Neural progenitor cell (in vitro differentiated cells): ENCODE data around the gene ZNF423. TPM values are rescaled to one million over a fixed set of nuclear protein-coding genes. Genes with fewer than 3 reads are reported as not detected.

ENCODE experiments used
- DNase-seq: peaks from one replicate; pipeline ENCODE4 v3.0.0-alpha.2; 2016; ENCODE audit warnings: low spot score
- H2AFZ ChIP-seq: fragments of 200-600 bp; sonication (generic); replicated peaks from 2 replicates; pipeline ENCODE4 v1.6.1; 2016; ENCODE audit warnings: antibody characterized with exemption
- H3F3A ChIP-seq: fragments of 200-600 bp; sonication (generic); 2 replicates; pipeline ENCODE4 v1.6.1; 2016; ENCODE audit warnings: antibody characterized with exemption, low read depth
- H3K27ac ChIP-seq: fragments of 200-600 bp; sonication (generic); 2 replicates; pipeline ENCODE4 v1.5.1; 2016; ENCODE audit warnings: mild to moderate bottlenecking
- H3K27me3 ChIP-seq: fragments of 200-600 bp; sonication (generic); 2 replicates; pipeline ENCODE4 v1.6.1; 2016; ENCODE audit warnings: mild to moderate bottlenecking, moderate library complexity
- H3K36me3 ChIP-seq: fragments of 200-600 bp; sonication (generic); 2 replicates; pipeline ENCODE4 v1.5.1; 2016
- H3K4me1 ChIP-seq: fragments of 200-600 bp; sonication (generic); 2 replicates; pipeline ENCODE4 v1.6.1; 2016; ENCODE audit warnings: mixed run types
- H3K4me2 ChIP-seq: fragments of 200-600 bp; sonication (generic); 2 replicates; pipeline ENCODE4 v1.6.1; 2016
- H3K4me3 ChIP-seq: fragments of 200-600 bp; sonication (generic); 2 replicates; pipeline ENCODE4 v1.5.1; 2016
- H3K79me2 ChIP-seq: fragments of 200-600 bp; sonication (generic); 2 replicates; pipeline ENCODE4 v1.6.1; 2016; ENCODE audit warnings: low read depth
- H3K9ac ChIP-seq: fragments of 200-600 bp; sonication (generic); 2 replicates; pipeline ENCODE4 v1.6.1; 2016
- H3K9me3 ChIP-seq: fragments of 200-600 bp; sonication (generic); 2 replicates; pipeline ENCODE4 v1.5.1; 2016; ENCODE audit warnings: low read depth
- H4K20me1 ChIP-seq: fragments of 200-600 bp; sonication (generic); 2 replicates; pipeline ENCODE4 v1.6.1; 2016; ENCODE audit warnings: low read depth
- H3K27ac Mint-ChIP-seq: 3 replicates; pipeline ENCODE4 v1.8.0; 2021; ENCODE audit warnings: mixed read lengths
- H3K27me3 Mint-ChIP-seq: 2 replicates; pipeline ENCODE4 v1.8.0; 2022; ENCODE audit warnings: low read depth, mild to moderate bottlenecking, inconsistent platforms, moderate library complexity, mixed read lengths; ENCODE audit not compliant: insufficient read depth
- H3K36me3 Mint-ChIP-seq: 3 replicates; pipeline ENCODE4 v1.8.0; 2021; ENCODE audit warnings: mixed read lengths
- H3K4me1 Mint-ChIP-seq: 3 replicates; pipeline ENCODE4 v1.8.0; 2021; ENCODE audit warnings: mixed read lengths
- H3K4me3 Mint-ChIP-seq: 3 replicates; pipeline ENCODE4 v1.8.0; 2021; ENCODE audit warnings: mild to moderate bottlenecking, moderate library complexity, mixed read lengths
- H3K9me3 Mint-ChIP-seq: 3 replicates; pipeline ENCODE4 v1.8.0; 2020; ENCODE audit warnings: mixed read lengths
- CTCF ChIP-seq: fragments of 200-600 bp; sonication (generic); IDR thresholded peaks from 2 replicates; pipeline ENCODE4 v1.5.1; 2017; ENCODE audit warnings: antibody characterized with exemption, mild to moderate bottlenecking
- EZH2 ChIP-seq: fragments of 200-600 bp; sonication (generic); IDR thresholded peaks from 2 replicates; pipeline ENCODE4 v1.6.1; 2017; ENCODE audit warnings: antibody characterized with exemption, mild to moderate bottlenecking, moderate library complexity
- EZH2phosphoT487 ChIP-seq: fragments of 200-600 bp; sonication (generic); IDR thresholded peaks from 2 replicates; pipeline ENCODE4 v1.6.1; 2017; ENCODE audit warnings: antibody characterized with exemption
- total RNA-seq: library from RNA; depleted of rRNA; stranded (reverse); fragments of >200 nt; gene quantifications from 2 replicates; pipeline ENCODE4 v1.2.3, GENCODE V29; 2015; ENCODE audit warnings: low replicate concordance

The ZNF423 gene
- total RNA-seq, 1 donor from 2014 or later: 21.9 TPM

GRCh38 chr16:49745311-49745747 is 110.6 kb downstream of the ZNF423 start:
- Mint-ChIP-seq H3K9me3 (no peaks in the 10 kb centered on the region), H3K27ac (peak overlapping the region; percentile 46), H3K27me3 (peaks cover 7% of the 10 kb centered on the region), H3K4me3 (no peak overlapping the region), H3K4me1 (peaks cover 88% of the 10 kb centered on the region), H3K36me3 (peaks cover 6% of the 10 kb centered on the region)
- Histone ChIP-seq H3K9me3 (no peaks in the 10 kb centered on the region), H3K27me3 (no peaks in the 10 kb centered on the region), H3K79me2 (peaks cover 79% of the 10 kb centered on the region), H3F3A (peaks cover 3% of the 10 kb centered on the region), H3K36me3 (no peaks in the 10 kb centered on the region), H3K27ac (no peak overlapping the region), H3K4me2 (no peak overlapping the region), H4K20me1 (peaks cover 92% of the 10 kb centered on the region), H2AFZ (no peak overlapping the region), H3K4me1 (peaks cover 19% of the 10 kb centered on the region), H3K9ac (no peak overlapping the region), H3K4me3 (no peak overlapping the region)
- no peak for TF ChIP-seq CTCF
- DNase-seq: no peak

- DNase-seq: no peak
- no peak overlapping the region for H3K4me3 Mint-ChIP-seq
- Histone ChIP-seq H3K4me3 (no peak overlapping the region), H3K27ac (no peak overlapping the region), H3K79me2 (peaks cover 72% of the 10 kb centered on the region), H3F3A (peaks cover 3% of the 10 kb centered on the region), H3K4me2 (no peak overlapping the region), H3K36me3 (no peaks in the 10 kb centered on the region), H3K9me3 (no peaks in the 10 kb centered on the region), H3K9ac (no peak overlapping the region), H2AFZ (no peak overlapping the region), H3K4me1 (peaks cover 19% of the 10 kb centered on the region), H4K20me1 (peaks cover 92% of the 10 kb centered on the region), H3K27me3 (no peaks in the 10 kb centered on the region)
- H3K4me1 Mint-ChIP-seq: peaks cover 88% of the 10 kb centered on the region
- H3K27me3 Mint-ChIP-seq: peaks cover 8% of the 10 kb centered on the region
- H3K9me3 Mint-ChIP-seq: no peaks in the 10 kb centered on the region
- no peak for TF ChIP-seq CTCF
- no peak for TF ChIP-seq EZH2phosphoT487
- no peak for TF ChIP-seq EZH2
- H3K36me3 Mint-ChIP-seq: peaks cover 5% of the 10 kb centered on the region
- peak overlapping the region; percentile 86 for H3K27ac Mint-ChIP-seq
Observed at GRCh38 chr16:49744244-49745220, 111.4 kb downstream of the ZNF423 start.

GRCh38 chr16:49743658-49744057 is 112.3 kb downstream of the ZNF423 start:
- Histone ChIP-seq H4K20me1 (peaks cover 92% of the 10 kb centered on the region), H3K4me3 (no peak overlapping the region), H3K79me2 (peaks cover 72% of the 10 kb centered on the region), H3K27me3 (no peaks in the 10 kb centered on the region), H3K27ac (no peak overlapping the region), H3K4me1 (peaks cover 19% of the 10 kb centered on the region), H2AFZ (no peak overlapping the region), H3K9ac (no peak overlapping the region), H3K4me2 (no peak overlapping the region), H3K36me3 (no peaks in the 10 kb centered on the region), H3K9me3 (no peaks in the 10 kb centered on the region), H3F3A (peaks cover 3% of the 10 kb centered on the region)
- H3K27ac Mint-ChIP-seq: no peak overlapping the region
- H3K9me3 Mint-ChIP-seq: no peaks in the 10 kb centered on the region
- H3K36me3 Mint-ChIP-seq: peaks cover 4% of the 10 kb centered on the region
- no peak for DNase-seq
- H3K4me1 Mint-ChIP-seq: peaks cover 86% of the 10 kb centered on the region
- no peak overlapping the region for H3K4me3 Mint-ChIP-seq
- H3K27me3 Mint-ChIP-seq: peaks cover 8% of the 10 kb centered on the region
- TF ChIP-seq EZH2 (no peak), CTCF (no peak), EZH2phosphoT487 (no peak)
